OCI-LY1 (cell line): ENCODE measurements around the gene DGKG.

ENCODE experiments used
- H2AFZ ChIP-seq: fragments of 200-600 bp; sonication (generic), shearing (Covaris generic); 2 replicates; pipeline ENCODE4 v1.6.0; 2014; ENCODE audit warnings: antibody characterized with exemption, mild to moderate bottlenecking, low read length
- H3F3A ChIP-seq: fragments of 200-600 bp; sonication (generic), shearing (Covaris generic); 2 replicates; pipeline ENCODE4 v1.6.0; 2014; ENCODE audit warnings: mild to moderate bottlenecking, antibody characterized with exemption, low read length, moderate library complexity; ENCODE audit not compliant: insufficient read depth
- H3K27ac ChIP-seq: fragments of 200-600 bp; sonication (generic); 2 replicates; pipeline ENCODE4 v1.5.1; 2014; ENCODE audit warnings: low read length, mixed run types, mild to moderate bottlenecking, low read depth; ENCODE audit not compliant: poor library complexity, severe bottlenecking
- H3K27me3 ChIP-seq: fragments of 200-600 bp; sonication (generic); 2 replicates; pipeline ENCODE4 v1.6.0; 2014; ENCODE audit warnings: antibody characterized with exemption, mild to moderate bottlenecking, low read length, moderate library complexity; ENCODE audit not compliant: insufficient read depth
- H3K36me3 ChIP-seq: fragments of 200-600 bp; sonication (generic); 2 replicates; pipeline ENCODE4 v1.6.1; 2014; ENCODE audit warnings: mild to moderate bottlenecking, antibody characterized with exemption, low read length, moderate library complexity, mixed read lengths; ENCODE audit not compliant: insufficient read depth
- H3K4me1 ChIP-seq: fragments of 200-600 bp; sonication (generic); 2 replicates; pipeline ENCODE4 v1.5.1; 2014; ENCODE audit warnings: mild to moderate bottlenecking, low read length, moderate library complexity; ENCODE audit not compliant: insufficient read depth, severe bottlenecking
- H3K4me2 ChIP-seq: fragments of 200-600 bp; sonication (generic), shearing (Covaris generic); 2 replicates; pipeline ENCODE4 v1.6.1; 2014; ENCODE audit warnings: low read length
- H3K4me3 ChIP-seq: fragments of 200-600 bp; sonication (generic); 2 replicates; pipeline ENCODE4 v1.5.1; 2014; ENCODE audit warnings: low read length, low read depth, mild to moderate bottlenecking, mixed read lengths; ENCODE audit not compliant: poor library complexity, severe bottlenecking
- H3K79me2 ChIP-seq: fragments of 200-600 bp; shearing (Covaris generic); 2 replicates; pipeline ENCODE4 v1.6.1; 2016; ENCODE audit warnings: mixed run types, low read length, mixed read lengths; ENCODE audit not compliant: insufficient read depth
- H3K9ac ChIP-seq: fragments of 200-600 bp; sonication (generic), shearing (Covaris generic); 2 replicates; pipeline ENCODE4 v1.6.1; 2014; ENCODE audit warnings: mild to moderate bottlenecking, low read length, mixed read lengths
- H3K9me2 ChIP-seq: fragments of 200-600 bp; sonication (generic), shearing (Covaris generic); 2 replicates; pipeline ENCODE4 v1.6.1; 2014; ENCODE audit warnings: low read depth, mild to moderate bottlenecking, low read length, mixed read lengths
- H3K9me3 ChIP-seq: fragments of 200-600 bp; shearing (Covaris generic); 2 replicates; pipeline ENCODE4 v1.6.1; 2014; ENCODE audit warnings: low read length, mixed read lengths
- H4K20me1 ChIP-seq: fragments of 200-600 bp; sonication (generic), shearing (Covaris generic); 2 replicates; pipeline ENCODE4 v1.6.0; 2016; ENCODE audit warnings: mild to moderate bottlenecking, low read length; ENCODE audit not compliant: insufficient read depth
- CTCF ChIP-seq: fragments of 200-600 bp; sonication (generic), shearing (Covaris generic); IDR thresholded peaks from 2 replicates; pipeline ENCODE4 v1.5.1; 2017; ENCODE audit warnings: mild to moderate bottlenecking, antibody characterized with exemption, low read length, moderate library complexity, mixed read lengths
- EZH2 ChIP-seq: fragments of 200-600 bp; sonication (generic), shearing (Covaris generic); IDR thresholded peaks from 2 replicates; pipeline ENCODE4 v1.8.0; 2017; ENCODE audit warnings: borderline replicate concordance, mixed run types, mild to moderate bottlenecking, antibody characterized with exemption, low read length, moderate library complexity, mixed read lengths

Gene DGKG

DNA sequence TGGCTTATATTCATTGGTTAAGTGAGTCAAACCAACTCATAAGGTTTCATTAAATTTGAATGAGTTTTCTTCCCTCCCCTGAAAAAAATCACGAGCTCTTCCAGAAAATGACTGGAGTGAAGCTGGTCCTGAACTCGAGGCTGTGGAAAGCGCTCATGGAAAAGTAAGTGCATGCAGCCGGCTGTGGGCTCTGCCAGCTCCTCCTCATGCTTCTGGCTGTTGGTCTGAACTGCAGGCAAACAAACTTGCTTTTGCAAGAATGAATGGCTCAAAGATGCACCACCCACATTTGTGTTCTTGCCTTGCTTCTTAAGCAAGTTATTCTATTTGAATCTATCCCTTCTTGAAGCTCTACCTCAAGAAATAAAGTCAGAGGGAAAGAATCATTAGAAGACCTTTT, 259.3 kb downstream of the DGKG start:
- H3K9me2 ChIP-seq = no peaks in the 10 kb centered on the region
- no peak overlapping the region for H3K4me2 ChIP-seq
- H3K79me2 ChIP-seq = no peaks in the 10 kb centered on the region
- no peaks in the 10 kb centered on the region for H3K9me3 ChIP-seq
- H3F3A ChIP-seq = no peaks in the 10 kb centered on the region
- H4K20me1 ChIP-seq = no peaks in the 10 kb centered on the region
- H2AFZ ChIP-seq = no peak overlapping the region
- H3K36me3 ChIP-seq = no peaks in the 10 kb centered on the region
- TF ChIP-seq CTCF (no peak), EZH2 (no peak)
- H3K4me3 ChIP-seq = no peak overlapping the region
- H3K27ac ChIP-seq = no peak overlapping the region
- H3K27me3 ChIP-seq = 0 out of 2 replicates have a peak, but pooled peaks cover 9% of the 10 kb centered on the region
- no peaks in the 10 kb centered on the region for H3K4me1 ChIP-seq
- no peak overlapping the region for H3K9ac ChIP-seq

DNA sequence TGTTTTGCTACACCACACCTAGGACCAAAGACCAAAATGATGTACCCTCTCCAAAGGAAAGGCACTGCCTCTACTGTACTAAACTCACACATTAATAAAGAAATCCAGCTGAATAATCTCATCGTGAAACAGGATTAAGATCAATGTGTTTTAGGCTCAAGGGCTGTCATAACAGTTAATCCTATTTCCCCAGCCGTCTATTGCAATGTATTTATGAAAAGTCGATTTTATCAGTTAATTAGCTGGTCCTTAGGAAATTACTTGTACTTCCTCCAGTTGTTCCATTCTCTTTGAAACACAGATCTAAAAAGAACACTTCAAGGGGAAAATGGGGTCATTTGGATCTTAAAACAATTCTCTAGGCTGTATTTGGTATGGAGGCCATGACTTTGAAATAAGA, 261.6 kb downstream of the DGKG start:
- no peaks in the 10 kb centered on the region for H3K36me3 ChIP-seq
- no peak overlapping the region for H3K27ac ChIP-seq
- TF ChIP-seq EZH2 = no peak
- no peak for TF ChIP-seq CTCF
- H2AFZ ChIP-seq = no peak overlapping the region
- H3K4me1 ChIP-seq = no peaks in the 10 kb centered on the region
- H3K27me3 ChIP-seq = 0 out of 2 replicates have a peak, but pooled peaks cover 9% of the 10 kb centered on the region
- no peaks in the 10 kb centered on the region for H3K9me3 ChIP-seq
- no peak overlapping the region for H3K9ac ChIP-seq
- H3K4me3 ChIP-seq = no peak overlapping the region
- H4K20me1 ChIP-seq = no peaks in the 10 kb centered on the region
- H3F3A ChIP-seq = no peaks in the 10 kb centered on the region
- no peak overlapping the region for H3K4me2 ChIP-seq
- no peaks in the 10 kb centered on the region for H3K9me2 ChIP-seq
- H3K79me2 ChIP-seq = no peaks in the 10 kb centered on the region

GRCh38 chr3:186099178-186099577, 262.9 kb downstream of the DGKG start:
- H3K36me3 ChIP-seq = no peaks in the 10 kb centered on the region
- no peaks in the 10 kb centered on the region for H4K20me1 ChIP-seq
- H3K9ac ChIP-seq = no peak overlapping the region
- H3K79me2 ChIP-seq = no peaks in the 10 kb centered on the region
- H3F3A ChIP-seq = no peaks in the 10 kb centered on the region
- no peak overlapping the region for H3K4me3 ChIP-seq
- H3K9me2 ChIP-seq = no peaks in the 10 kb centered on the region
- H3K4me2 ChIP-seq = no peak overlapping the region
- no peaks in the 10 kb centered on the region for H3K9me3 ChIP-seq
- 0 out of 2 replicates have a peak, but pooled peaks cover 9% of the 10 kb centered on the region for H3K27me3 ChIP-seq
- H3K4me1 ChIP-seq = no peaks in the 10 kb centered on the region
- H3K27ac ChIP-seq = no peak overlapping the region
- TF ChIP-seq CTCF (no peak), EZH2 (no peak)
- H2AFZ ChIP-seq = no peak overlapping the region
